ENCODE data around the gene AGAP1.

- TF ChIP-seq POLR2A (IDR thresholded peaks at IDR 0.05): no peak
- TF ChIP-seq CTCF (IDR thresholded peaks at IDR 0.05): no peak
These were observed 333.7 kb downstream of the AGAP1 start for GRCh38 chr2:235827585-235827992.

Data from uterus (tissue), 2 donors.